Muscle of back (tissue), 11 donors: ENCODE measurements around the gene NID1. TPM values are rescaled to one million over a fixed set of nuclear protein-coding genes. Genes with fewer than 3 reads are reported as not detected.
"Not testable (repeated sequence)": the region's sequence is repeated elsewhere in the genome, so short reads cannot be mapped to it uniquely, and the experiment has no call there.

Experiments
- DNase-seq, 3 donors: peaks; one replicate each; pipeline versions ENCODE4 v3.0.0 to v3.0.0-alpha.2; 2013
- polyA plus RNA-seq, 10 donors: library from polyadenylated mRNA; unstranded; fragments of 120-200 nt; gene quantifications; one replicate each; pipeline ENCODE4 v1.2.1, GENCODE V29; 2013; ENCODE audit not compliant: insufficient read length in 10 of 10

Gene NID1
- polyA plus RNA-seq, 10 donors = 242 to 365 (median 282) TPM

GRCh38 chr1:235972691-235973090 lies 92.2 kb downstream of the NID1 start:
- DNase-seq = not testable (repeated sequence)

DNA sequence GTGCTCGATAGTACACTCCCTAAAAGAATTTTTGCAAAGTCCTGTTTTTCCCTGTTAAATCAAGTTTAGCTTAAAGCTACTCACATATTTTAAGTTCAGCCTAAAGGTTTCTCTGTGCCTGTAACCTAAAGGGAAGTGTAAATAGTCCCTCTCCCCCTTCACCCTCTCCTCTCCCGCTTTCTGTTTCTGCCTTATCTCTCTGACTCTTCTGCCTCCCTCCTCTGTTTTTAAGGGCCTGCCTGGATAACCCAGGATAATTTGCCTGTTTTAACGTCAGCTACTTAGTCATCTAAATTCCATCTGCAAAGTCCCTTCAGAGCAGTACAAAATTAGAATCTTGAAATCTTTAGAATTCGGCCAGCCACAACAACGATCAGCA lies 92.6 kb downstream of the NID1 start:
- peak in 1 of 3 donors; percentile 76 for DNase-seq

DNA sequence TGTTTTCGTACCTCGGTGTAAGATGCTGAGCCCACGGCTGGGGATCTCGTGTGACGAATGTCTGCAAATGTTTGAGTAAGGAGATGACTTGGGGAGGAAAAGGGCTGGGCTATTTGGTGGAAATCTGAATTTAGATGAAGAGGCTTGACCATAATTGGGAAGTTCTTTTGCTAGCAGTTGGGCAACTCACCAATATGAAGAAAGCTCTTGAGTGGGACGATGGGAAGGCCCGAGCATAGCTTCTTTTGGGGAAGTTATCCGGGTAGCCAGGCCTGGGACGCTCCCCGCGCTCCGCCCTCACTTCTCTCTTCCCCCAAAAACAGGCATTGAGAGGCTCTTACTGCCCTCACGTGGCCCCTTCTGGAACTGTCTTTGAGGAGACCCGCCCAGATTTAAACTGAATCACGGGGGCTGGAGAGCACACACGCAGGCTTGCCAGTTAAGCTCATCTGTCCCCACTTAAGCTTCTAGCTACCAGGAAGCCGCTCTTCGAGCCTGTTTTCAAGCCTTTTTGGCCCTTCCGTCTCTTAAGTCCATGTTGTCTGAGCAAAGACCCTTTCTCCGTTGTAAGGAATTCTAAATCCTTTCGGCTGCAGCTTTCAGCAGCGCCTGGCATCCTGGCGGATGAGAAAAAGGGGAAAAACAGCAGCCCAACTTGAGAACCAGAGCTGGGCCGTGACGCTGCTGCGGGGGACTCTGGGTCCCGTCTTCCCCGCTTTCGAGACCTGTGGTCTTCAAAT lies 93.1 kb downstream of the NID1 start:
- DNase-seq = peak; percentile 95 to 98 (median 97)

DNA sequence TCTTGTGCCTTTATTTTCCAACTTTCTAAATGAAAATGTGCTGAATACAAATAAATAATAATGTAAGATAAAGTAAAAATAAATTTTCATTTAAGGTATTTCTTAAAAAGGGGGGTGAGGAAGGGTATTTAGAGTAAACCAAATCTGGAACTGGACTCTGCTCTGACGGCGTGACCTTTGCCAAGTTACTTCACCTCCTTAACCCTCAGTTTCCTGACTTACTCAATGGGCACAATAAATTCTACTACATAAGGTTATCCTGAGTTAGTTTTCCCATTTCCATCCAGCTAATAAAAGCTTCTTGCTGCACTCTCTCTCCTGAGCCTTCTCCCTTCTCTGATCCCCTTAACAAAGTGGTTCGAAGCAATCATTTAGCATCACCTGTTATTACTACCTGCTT lies 93.9 kb downstream of the NID1 start:
- DNase-seq = no peak

GRCh38 chr1:235968831-235969230 lies 96.1 kb downstream of the NID1 start:
- DNase-seq = no peak

- DNase-seq = not testable (repeated sequence)
Measured at GRCh38 chr1:235966134-235966533, 98.8 kb downstream of the NID1 start.

GRCh38 chr1:235960809-235961208 lies 104.1 kb downstream of the NID1 start:
- no peak for DNase-seq

- DNase-seq = no peak
Measured at GRCh38 chr1:235958021-235958420, 106.9 kb downstream of the NID1 start.

DNA sequence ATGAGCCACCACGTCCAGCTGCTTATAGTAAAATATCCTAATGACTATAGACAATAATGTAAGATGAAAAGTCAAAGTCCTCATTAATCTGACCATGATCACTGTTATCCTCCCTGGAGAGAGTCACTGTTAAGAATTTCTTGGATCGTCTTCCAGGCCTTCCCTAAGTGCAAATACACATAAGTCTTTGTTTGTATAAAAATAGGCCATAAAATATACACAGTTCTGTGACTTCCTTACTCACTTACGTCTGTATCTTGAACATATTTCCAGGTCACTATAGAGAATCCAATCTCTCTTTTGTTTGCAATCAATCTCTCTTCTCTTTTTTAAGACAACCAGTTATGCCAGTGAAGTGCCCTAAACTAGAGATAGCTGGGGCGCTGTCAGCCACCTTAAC lies 109.1 kb downstream of the NID1 start:
- DNase-seq = no peak

DNA sequence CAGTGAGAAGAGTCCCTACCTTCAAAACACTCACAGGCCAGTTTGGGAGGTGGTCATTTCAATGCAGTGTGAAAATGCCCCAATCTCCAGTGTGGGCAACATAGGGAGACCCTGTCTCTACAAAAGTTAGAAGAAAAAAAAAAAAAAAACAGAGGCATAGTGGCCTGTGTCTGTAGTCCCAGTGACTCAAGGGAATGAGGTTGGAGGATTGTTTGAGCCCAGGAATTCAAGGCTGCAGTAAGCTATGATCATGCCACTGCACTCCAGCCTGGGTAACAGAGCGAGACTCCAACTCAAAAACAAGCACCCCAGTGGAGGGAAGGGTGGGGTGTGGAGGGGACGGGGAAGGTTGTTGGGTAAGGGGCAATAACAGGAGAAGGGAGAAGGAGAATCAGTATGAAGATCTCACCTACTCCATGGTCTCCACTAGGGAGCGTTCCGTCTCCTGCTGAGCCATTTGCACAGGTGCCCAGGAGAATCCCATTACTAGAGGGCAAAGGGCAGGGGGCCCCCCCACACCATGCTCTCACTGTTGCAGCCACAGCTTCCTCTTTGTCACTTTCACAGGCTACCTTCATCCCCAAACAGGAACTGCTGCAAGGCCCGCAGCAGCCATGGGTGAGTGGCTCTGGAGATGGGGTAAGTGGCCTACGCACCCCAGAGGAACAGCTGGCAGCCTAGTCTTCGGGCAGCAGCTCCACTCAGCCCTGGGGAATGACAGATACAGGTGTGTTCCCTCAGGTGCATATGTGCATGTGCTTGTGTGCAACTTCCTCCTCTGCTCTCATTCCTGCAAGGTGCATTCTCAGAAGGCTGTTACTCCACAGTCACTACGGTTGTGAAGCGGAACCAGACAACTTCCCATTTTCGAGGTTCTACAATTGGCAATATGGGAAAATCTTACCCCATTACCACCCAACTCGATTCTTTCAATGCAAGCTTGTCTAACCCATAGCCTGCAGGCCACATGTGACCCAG lies 110.3 kb downstream of the NID1 start:
- peak in 1 of 3 donors; percentile 47 for DNase-seq

GRCh38 chr1:235953801-235954200 lies 111.1 kb downstream of the NID1 start:
- DNase-seq = peak in 1 of 3 donors; percentile 72

DNA sequence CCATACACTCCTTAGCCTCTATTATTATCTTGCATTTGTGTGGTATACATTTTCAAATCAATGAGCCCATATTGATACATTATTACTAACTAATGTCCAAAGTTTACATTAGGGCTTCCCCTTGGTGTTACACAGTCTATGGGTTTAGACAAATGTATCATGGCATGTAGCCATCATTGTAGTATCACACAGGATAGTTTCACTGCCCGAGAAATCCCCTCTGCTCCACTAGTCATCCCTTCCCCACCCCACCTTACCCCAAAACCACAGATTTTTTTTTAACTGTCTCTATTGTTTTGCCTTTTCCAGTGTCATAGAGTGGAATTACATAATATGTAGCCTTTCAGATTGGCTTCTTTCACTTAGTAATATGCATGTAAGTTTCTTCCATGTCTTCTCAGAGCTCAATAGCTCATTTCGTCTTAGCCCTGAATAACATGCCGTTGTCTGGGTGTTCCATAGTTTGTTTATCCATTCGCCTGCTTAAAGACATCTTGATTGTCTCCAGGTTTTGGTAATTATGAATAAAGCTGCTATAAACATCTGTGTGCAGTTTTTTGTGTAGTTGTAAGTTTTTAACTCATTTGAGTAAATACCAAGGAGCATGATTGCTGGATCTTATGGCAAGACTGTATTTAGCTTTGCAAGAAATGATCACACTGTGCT lies 111.8 kb downstream of the NID1 start:
- no peak for DNase-seq

DNA sequence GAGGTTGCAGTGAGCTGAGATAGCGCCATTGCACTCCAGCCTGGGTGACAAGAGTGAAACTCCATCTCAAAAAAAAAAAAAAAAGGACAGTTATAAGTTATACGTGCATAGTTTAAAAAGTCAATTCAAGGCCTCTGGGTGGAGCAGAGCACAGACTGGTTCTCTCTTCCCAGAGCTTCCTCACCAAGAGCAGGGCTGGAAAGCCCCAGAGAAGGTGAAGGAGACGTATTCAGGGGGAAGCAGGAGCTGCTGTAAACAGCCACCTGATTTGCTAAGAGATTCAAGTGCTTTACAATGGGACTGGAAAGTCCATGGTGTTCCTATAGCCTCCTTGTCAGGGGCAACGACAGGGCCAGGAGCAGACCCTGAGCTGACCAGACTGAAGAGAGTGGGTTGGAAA lies 113.2 kb downstream of the NID1 start:
- DNase-seq = no peak

- DNase-seq = no peak
Measured at GRCh38 chr1:235950318-235950717, 114.6 kb downstream of the NID1 start.

DNA sequence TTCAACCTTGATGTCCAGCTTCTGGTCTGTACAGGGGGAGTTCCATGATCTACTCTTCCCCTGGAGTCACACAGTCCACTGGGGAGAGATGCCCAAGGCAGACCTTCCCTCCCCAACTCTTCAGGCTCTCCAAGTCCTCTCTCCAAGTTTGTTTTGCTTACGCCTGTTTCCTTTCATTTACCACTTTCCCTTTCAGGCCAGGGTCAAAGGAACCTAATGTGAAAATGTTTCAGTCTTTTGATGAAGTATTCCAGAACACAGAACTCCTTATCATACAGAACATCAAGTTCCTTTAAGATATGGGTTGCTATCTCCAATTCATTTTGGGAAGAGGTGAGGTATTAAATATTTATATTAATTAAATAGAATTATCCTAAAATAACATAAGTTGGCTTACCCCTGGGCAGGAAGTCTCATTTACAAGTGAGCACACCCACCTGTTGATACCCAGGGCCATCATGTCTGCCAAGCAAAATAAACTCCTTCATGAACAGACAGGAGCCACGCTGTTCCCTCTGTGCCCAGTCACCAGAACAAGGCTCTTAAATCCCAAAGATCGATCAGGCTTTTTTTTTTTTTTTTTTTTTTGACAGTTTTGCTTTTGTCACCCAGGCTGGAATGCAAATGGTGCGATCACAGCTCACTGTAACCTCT lies 116.0 kb downstream of the NID1 start:
- DNase-seq = no peak

GRCh38 chr1:235947989-235948388 lies 116.9 kb downstream of the NID1 start:
- no peak for DNase-seq

GRCh38 chr1:235946571-235946981 lies 118.3 kb downstream of the NID1 start:
- no peak for DNase-seq

DNA sequence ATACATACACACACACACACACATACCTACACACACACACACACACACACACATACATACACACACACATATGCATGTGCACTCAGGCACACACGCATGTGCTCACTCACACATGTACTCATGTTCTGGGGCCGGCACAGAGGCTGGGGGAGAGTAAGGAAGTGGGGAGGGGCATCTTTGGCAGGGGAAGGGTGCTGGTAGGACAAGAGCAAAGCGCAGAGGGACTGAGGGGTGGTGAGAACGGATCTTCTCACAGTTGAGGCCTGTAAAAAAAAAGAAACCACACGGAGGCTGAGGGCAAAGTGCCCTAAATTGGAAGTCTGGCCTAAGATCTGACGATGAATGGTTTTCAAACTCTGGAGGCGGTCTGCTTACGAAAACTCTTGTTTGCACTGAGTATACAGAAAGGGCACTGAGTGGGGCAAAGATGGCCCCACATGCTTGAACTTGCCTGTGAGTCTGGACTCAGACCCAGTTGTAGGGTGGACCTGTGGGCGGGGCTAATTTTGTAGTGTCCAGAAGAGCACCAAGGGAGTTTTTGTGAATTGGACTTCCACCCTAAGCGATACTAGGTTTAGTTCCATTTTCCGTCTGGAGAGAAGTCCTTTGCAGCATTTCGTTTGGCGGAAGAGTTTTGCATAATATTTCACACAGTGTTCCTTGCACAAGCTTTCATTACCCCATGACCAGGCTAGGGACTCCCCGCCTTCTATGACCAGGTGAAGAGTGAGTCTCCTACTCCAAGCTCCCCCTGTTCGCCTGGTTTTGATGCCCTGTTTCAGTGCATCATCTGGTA lies 118.9 kb downstream of the NID1 start:
- no peak for DNase-seq

GRCh38 chr1:235943581-235944114 lies 121.2 kb downstream of the NID1 start:
- peak in 1 of 3 donors; percentile 75 for DNase-seq

- DNase-seq = no peak
Measured at GRCh38 chr1:235942979-235943575, 121.8 kb downstream of the NID1 start.
